ENCODE measurements around the gene ACSBG1.

Gene ACSBG1

DNA sequence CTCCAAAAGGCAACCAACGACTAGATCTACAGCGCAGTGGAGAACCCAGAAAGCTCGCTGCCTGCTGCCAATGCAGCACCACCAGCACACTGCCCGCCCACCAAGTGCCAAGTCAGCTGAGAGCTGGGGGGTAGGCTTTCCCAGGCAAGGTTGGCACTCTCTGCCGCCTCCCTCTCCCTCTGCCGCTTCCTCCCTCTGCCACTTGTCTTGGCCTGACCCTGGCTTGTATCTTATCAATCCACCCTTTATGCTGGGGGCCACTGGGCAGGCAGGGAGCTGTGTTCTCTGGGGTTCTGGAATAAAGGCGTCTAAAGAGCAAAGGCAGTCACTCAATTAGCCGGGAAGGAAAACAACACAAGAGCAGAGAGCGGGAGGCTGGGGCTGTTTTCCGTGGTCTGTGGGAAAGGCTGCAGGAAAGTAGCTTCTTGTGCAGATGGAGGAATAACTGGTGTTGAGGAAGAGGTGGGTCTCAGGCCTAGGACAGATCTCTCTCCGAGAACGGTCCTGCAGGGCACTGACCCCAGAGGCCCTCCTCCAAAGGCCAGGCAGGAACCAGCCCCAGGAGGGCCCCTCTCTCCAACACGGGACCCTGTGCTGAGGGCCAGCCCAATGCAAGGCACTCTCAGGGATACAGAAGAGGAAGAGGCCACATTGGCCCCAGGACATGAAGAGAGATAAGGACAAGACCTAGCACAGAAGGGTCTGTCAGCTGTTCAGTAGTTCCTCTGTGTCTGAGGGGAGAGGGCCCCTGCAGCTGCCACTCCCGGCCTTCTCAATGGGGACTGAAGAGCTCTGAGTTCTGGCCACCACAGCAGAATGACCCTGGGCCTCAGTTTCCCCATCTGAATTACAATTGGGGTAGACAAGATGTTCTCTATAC lies 30.8 kb downstream of the ACSBG1 start:
- no peak for DNase-seq (ENCODE audit: low read depth)

GRCh38 chr15:78201281-78202190 lies 32.8 kb downstream of the ACSBG1 start:
- DNase-seq (ENCODE audit: low read depth), result no peak

GRCh38 chr15:78200276-78200930 lies 34.0 kb downstream of the ACSBG1 start:
- DNase-seq (ENCODE audit: low read depth), result no peak

DNA sequence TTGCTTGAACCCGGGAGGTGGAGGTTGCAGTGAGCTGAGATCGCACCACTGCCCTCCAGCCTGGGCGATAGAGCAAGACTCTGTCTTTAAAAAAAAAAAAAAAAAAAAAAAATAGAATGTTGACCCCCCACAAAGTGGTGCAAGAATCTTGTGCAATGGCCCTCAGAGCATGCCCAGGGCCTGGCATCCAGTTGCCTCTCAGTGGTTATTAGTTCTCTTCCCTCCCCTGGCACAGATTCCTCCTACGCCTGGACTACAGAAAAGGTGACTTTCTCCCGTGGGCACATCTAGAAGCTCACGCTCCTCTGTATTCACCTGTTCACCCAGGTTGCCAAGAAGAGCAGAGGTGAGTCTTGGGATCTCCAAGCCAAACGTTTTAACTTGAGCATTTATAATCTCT lies 36.7 kb downstream of the ACSBG1 start:
- DNase-seq (ENCODE audit: low read depth), result no peak

DNA sequence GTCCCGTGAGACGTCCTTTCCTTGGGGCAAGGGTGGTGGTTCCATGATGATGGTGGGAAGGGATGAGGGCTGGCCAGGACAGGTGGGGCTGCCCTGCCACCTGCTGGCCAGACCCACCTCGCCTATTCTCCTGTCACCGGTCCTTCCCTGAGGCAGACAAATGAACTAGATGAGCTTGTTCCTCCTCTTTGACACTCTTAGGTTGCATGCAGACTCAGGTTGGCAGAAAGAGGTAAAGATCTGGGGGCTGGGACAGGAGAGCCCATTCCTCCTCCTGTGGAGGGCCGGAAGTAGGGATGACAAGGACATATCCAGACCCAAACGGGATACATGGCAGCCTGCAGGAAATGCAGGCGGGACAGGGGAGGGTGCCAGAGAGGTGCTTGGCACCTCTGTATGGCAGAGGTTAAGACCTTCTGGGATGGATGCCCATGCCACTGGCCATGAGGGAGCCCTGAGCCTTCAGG lies 38.6 kb downstream of the ACSBG1 start:
- DNase-seq (ENCODE audit: low read depth), result peak; percentile 36

GRCh38 chr15:78194568-78194925 lies 39.8 kb downstream of the ACSBG1 start:
- DNase-seq (ENCODE audit: low read depth), result no peak

GRCh38 chr15:78193731-78194567 lies 40.4 kb downstream of the ACSBG1 start:
- DNase-seq (ENCODE audit: low read depth), result no peak

GRCh38 chr15:78192826-78193594 lies 41.4 kb downstream of the ACSBG1 start:
- no peak for DNase-seq (ENCODE audit: low read depth)

DNA sequence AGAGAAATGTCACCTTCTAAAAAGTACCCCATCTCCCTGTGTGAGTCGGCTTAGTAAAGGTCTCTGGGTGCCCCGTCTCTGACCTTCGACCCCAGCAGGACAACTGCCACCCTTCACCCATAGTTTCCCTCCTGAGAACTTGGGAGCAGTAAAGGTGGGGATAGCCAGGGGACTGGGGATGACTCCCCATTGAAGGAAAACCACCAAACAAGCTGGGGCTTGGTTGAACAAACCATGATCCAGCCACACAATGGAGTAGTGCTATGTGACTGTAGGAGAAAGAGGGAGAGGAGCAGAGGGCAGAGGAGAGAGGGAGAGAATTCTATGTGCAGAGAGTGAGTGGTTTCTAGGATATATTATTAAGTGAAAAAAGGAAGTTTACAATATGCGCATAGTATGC lies 51.5 kb downstream of the ACSBG1 start:
- no peak for DNase-seq (ENCODE audit: low read depth)

GRCh38 chr15:78182336-78182700 lies 52.0 kb downstream of the ACSBG1 start:
- no peak for DNase-seq (ENCODE audit: low read depth)

- no peak for DNase-seq (ENCODE audit: low read depth)
These were observed 54.5 kb downstream of the ACSBG1 start for GRCh38 chr15:78179906-78180305.

DNA sequence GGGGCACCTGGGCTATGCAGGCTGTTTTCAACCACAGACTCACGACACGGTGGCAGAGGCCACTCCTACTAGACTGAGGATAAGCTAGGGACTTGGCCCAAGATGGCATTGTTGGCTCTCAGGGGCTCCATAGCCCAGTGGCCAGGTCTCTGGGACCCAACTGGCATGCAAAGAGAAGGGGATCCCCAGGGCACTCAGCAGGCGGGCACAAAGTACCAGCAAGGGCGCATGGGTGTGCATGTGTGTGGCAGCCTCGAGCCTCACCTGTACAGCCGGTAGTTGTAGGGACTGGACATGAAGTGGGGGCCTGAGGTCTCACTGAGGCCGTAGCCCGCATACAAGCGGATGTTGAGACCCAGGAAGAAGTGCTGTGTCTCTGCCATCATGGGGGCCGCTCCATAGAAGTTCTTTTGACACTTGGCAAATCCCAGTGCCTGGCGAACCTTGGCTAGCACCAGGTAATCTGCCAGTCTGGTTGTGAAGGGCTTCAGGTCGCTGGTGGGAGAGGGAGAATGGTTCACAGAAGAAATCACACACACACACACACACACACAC lies 55.0 kb downstream of the ACSBG1 start:
- DNase-seq (ENCODE audit: low read depth), result no peak

GRCh38 chr15:78178064-78178463 lies 56.3 kb downstream of the ACSBG1 start:
- DNase-seq (ENCODE audit: low read depth), result no peak

DNA sequence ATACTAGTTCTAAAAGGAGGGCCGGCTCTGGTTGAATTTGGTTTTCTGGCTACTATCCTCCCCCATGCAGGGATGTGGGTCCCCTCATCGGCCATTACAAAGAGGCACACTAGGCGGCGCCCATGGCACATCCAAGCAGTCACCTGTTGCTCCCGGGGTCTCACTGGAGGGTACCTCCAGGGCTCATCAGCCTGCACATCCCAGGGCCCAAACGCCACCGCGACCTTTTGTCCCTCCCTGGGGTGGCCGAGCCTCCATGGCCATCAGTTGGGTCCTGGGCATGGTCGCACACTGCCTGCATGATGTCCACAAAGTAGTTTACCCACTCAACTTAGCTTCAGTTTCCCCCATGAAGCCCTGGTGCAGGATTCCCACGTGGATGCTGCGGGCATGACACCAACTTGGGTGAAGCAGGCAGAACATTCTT lies 56.9 kb downstream of the ACSBG1 start:
- DNase-seq (ENCODE audit: low read depth), result no peak

GRCh38 chr15:78175330-78175729 lies 59.0 kb downstream of the ACSBG1 start:
- no peak for DNase-seq (ENCODE audit: low read depth)

DNA sequence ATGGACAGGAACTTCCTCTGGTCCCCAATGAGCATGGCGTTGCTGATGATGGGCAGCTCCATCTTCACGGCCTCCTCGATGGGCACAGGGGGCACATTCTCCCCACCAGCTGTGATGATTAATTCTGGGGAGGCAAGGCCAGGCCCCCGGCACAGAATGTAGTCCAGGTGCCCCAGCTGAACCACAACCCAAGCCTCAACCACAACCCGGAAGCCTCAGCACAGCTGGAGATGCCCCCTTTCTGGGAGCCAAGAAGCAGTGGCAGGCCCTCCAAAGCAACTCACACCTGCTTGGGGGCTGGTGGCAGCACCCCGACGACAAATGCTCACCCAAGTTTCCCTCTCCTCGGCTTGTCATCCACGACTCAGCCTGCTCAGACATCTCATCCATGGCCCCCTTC lies 60.0 kb downstream of the ACSBG1 start:
- no peak for DNase-seq (ENCODE audit: low read depth)

DNA sequence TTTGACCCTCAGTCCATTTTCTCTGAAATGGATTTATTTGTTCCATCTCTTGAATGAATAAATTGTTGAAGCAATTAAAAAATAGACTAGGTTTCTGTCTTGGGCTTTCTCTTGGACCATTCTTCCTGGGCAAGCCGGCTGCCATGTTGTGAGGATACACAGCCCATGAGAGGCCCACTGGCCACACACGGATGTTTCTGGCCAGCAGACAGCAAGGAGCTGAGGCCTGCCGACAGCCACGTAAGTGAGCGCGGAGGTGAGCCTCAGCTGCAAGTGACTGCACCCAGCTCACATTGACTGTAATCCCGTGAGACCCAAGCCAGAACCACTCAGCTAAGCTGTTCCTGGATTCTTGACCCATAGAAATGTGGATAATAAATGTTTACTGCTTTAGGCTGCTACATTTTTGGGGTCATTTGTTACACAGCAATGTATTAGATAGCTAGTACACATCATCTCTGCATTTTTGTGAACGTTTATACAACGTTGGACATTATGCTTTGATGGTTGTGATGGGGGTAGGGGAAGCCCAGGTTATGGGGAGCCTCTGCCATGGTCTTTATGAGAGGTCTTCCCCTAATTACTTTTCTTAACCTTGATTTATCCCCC lies 62.4 kb downstream of the ACSBG1 start:
- DNase-seq (ENCODE audit: low read depth), result no peak

GRCh38 chr15:78170848-78171773 lies 63.3 kb downstream of the ACSBG1 start:
- no peak for DNase-seq (ENCODE audit: low read depth)

GRCh38 chr15:78168608-78169007 lies 65.8 kb downstream of the ACSBG1 start:
- no peak for DNase-seq (ENCODE audit: low read depth)

Measured in activated T-cell treated with anti-CD3 and anti-CD28 coated beads for 48 hours (primary cell).